ENCODE results near the gene CMTM8.
A peak's percentile ranks its signal among the peaks of the same experiment; 100 is the strongest.

Gene CMTM8

GRCh38 chr3:32372213-32372490, 133.7 kb downstream of the CMTM8 start:
- TF ChIP-seq MAX (IDR thresholded peaks at IDR 0.05; ENCODE audit: low read depth, low read length) (no peak), CTCF (IDR thresholded peaks at IDR 0.05; ENCODE audit: low read depth, low read length) (no peak), MYC (IDR thresholded peaks at IDR 0.05; ENCODE audit: low read depth, low read length) (no peak), POLR2A (IDR thresholded peaks at IDR 0.05; ENCODE audit: extremely low read depth, insufficient read length) (no peak)
- H3K4me3 ChIP-seq (ENCODE audit: low read depth, low read length), result no peak overlapping the region
- DNase-seq (ENCODE audit: low read depth), result no peak

GRCh38 chr3:32373276-32373675, 134.8 kb downstream of the CMTM8 start:
- TF ChIP-seq MYC (IDR thresholded peaks at IDR 0.05; ENCODE audit: low read depth, low read length) (no peak), CTCF (IDR thresholded peaks at IDR 0.05; ENCODE audit: low read depth, low read length) (no peak), MAX (IDR thresholded peaks at IDR 0.05; ENCODE audit: low read depth, low read length) (no peak), POLR2A (IDR thresholded peaks at IDR 0.05; ENCODE audit: extremely low read depth, insufficient read length) (no peak)
- no peak overlapping the region for H3K4me3 ChIP-seq (ENCODE audit: low read depth, low read length)
- no peak for DNase-seq (ENCODE audit: low read depth)

GRCh38 chr3:32373844-32374243, 135.4 kb downstream of the CMTM8 start:
- H3K4me3 ChIP-seq (ENCODE audit: low read depth, low read length), result no peak overlapping the region
- no peak for DNase-seq (ENCODE audit: low read depth)
- TF ChIP-seq MAX (IDR thresholded peaks at IDR 0.05; ENCODE audit: low read depth, low read length) (no peak), MYC (IDR thresholded peaks at IDR 0.05; ENCODE audit: low read depth, low read length) (no peak), CTCF (IDR thresholded peaks at IDR 0.05; ENCODE audit: low read depth, low read length) (no peak), POLR2A (IDR thresholded peaks at IDR 0.05; ENCODE audit: extremely low read depth, insufficient read length) (no peak)

- TF ChIP-seq CTCF (IDR thresholded peaks at IDR 0.05; ENCODE audit: low read depth, low read length) (peak; percentile 53), POLR2A (IDR thresholded peaks at IDR 0.05; ENCODE audit: extremely low read depth, insufficient read length) (no peak)
- peak; percentile 78 for DNase-seq (ENCODE audit: low read depth)
- no peak overlapping the region for H3K4me3 ChIP-seq (ENCODE audit: low read depth, low read length)
Measured at GRCh38 chr3:32374788-32375595, 136.5 kb downstream of the CMTM8 start.

- TF ChIP-seq MAX (IDR thresholded peaks at IDR 0.05; ENCODE audit: low read depth, low read length) (no peak), CTCF (IDR thresholded peaks at IDR 0.05; ENCODE audit: low read depth, low read length) (no peak), POLR2A (IDR thresholded peaks at IDR 0.05; ENCODE audit: extremely low read depth, insufficient read length) (no peak)
- H3K4me3 ChIP-seq (ENCODE audit: low read depth, low read length), result no peak overlapping the region
- DNase-seq (ENCODE audit: low read depth), result no peak
Measured at GRCh38 chr3:32375596-32375930, 137.1 kb downstream of the CMTM8 start.

- H3K4me3 ChIP-seq (ENCODE audit: low read depth, low read length), result no peak overlapping the region
- no peak for DNase-seq (ENCODE audit: low read depth)
- TF ChIP-seq MAX (IDR thresholded peaks at IDR 0.05; ENCODE audit: low read depth, low read length) (no peak), MYC (IDR thresholded peaks at IDR 0.05; ENCODE audit: low read depth, low read length) (no peak), POLR2A (IDR thresholded peaks at IDR 0.05; ENCODE audit: extremely low read depth, insufficient read length) (no peak), CTCF (IDR thresholded peaks at IDR 0.05; ENCODE audit: low read depth, low read length) (no peak)
Measured at GRCh38 chr3:32376115-32376514, 137.6 kb downstream of the CMTM8 start.

All from NB4 (cell line).